WERI-Rb-1 (cell line): ENCODE results near the gene BCAS3.

ENCODE experiments used
- DNase-seq: peaks from one replicate; pipeline ENCODE4 v3.0.0-alpha.2; 2020
- H3K27ac ChIP-seq: fragments of 250-450 bp; sonication (Bioruptor Pico); 2 replicates; pipeline ENCODE4 v1.5.1; 2020; ENCODE audit warnings: mild to moderate bottlenecking, moderate library complexity
- H3K27me3 ChIP-seq: fragments of 250-450 bp; sonication (Bioruptor Pico); 2 replicates; pipeline ENCODE4 v1.5.1; 2021; ENCODE audit warnings: mild to moderate bottlenecking, low read depth, moderate library complexity; ENCODE audit not compliant: insufficient read depth, severe bottlenecking
- H3K36me3 ChIP-seq: fragments of 250-450 bp; sonication (Bioruptor Pico); 2 replicates; pipeline ENCODE4 v1.5.1; 2020; ENCODE audit warnings: mild to moderate bottlenecking, moderate library complexity
- H3K4me3 ChIP-seq: 2 replicates; pipeline ENCODE4 v1.5.1; 2011; ENCODE audit warnings: low read depth, mild to moderate bottlenecking, control low read depth, low read length
- H3K9me3 ChIP-seq: fragments of 250-450 bp; sonication (Bioruptor Pico); 2 replicates; pipeline ENCODE4 v1.5.1; 2021; ENCODE audit warnings: mild to moderate bottlenecking, moderate library complexity; ENCODE audit not compliant: severe bottlenecking
- CTCF ChIP-seq: IDR thresholded peaks from 2 replicates; pipeline ENCODE4 v1.5.1; 2011; ENCODE audit warnings: low read depth, mild to moderate bottlenecking, control low read depth, inconsistent platforms, low read length

The BCAS3 gene

GRCh38 chr17:60720763-60721531 lies 43.3 kb downstream of the BCAS3 start:
- Histone ChIP-seq H3K36me3 (no peaks in the 10 kb centered on the region), H3K9me3 (no peaks in the 10 kb centered on the region), H3K27me3 (no peaks in the 10 kb centered on the region), H3K4me3 (no peak overlapping the region), H3K27ac (no peak overlapping the region)
- peak; percentile 41 for DNase-seq
- TF ChIP-seq CTCF, result peak; percentile 84

DNA sequence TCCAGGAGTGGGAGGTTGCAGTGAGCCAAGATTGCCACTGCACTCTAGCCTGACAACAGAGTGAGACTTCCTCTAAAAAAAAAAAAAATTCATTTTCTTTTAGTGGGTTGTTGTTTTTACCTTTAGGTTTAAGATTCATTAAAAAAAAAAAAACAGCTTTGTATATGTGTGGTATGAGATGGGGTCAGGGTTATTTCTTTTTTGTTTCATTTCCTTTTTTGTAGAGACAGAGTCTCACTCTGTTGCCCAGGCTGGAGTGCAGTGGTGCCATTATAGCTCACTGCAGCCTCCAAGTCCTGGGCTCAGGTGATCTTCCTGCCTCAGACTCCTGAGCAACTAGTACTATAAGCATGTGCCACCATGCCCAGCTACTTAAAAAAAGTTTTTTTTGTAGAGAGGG lies 47.0 kb downstream of the BCAS3 start:
- H3K27me3 ChIP-seq, result no peaks in the 10 kb centered on the region
- no peak for DNase-seq
- H3K9me3 ChIP-seq, result no peaks in the 10 kb centered on the region
- TF ChIP-seq CTCF, result no peak
- no peak overlapping the region for H3K4me3 ChIP-seq
- no peak overlapping the region for H3K27ac ChIP-seq
- no peaks in the 10 kb centered on the region for H3K36me3 ChIP-seq

GRCh38 chr17:60729854-60730253 lies 52.2 kb downstream of the BCAS3 start:
- Histone ChIP-seq H3K27me3 (no peaks in the 10 kb centered on the region), H3K9me3 (no peaks in the 10 kb centered on the region), H3K4me3 (no peak overlapping the region), H3K27ac (no peak overlapping the region), H3K36me3 (no peaks in the 10 kb centered on the region)
- TF ChIP-seq CTCF, result no peak
- DNase-seq, result no peak

- no peak overlapping the region for H3K4me3 ChIP-seq
- H3K36me3 ChIP-seq, result no peaks in the 10 kb centered on the region
- no peak for DNase-seq
- H3K27me3 ChIP-seq, result no peaks in the 10 kb centered on the region
- H3K9me3 ChIP-seq, result no peaks in the 10 kb centered on the region
- no peak overlapping the region for H3K27ac ChIP-seq
- no peak for TF ChIP-seq CTCF
These were observed 52.6 kb downstream of the BCAS3 start for GRCh38 chr17:60730273-60730672.

GRCh38 chr17:60738287-60738686 lies 60.6 kb downstream of the BCAS3 start:
- H3K27me3 ChIP-seq, result no peaks in the 10 kb centered on the region
- no peak for TF ChIP-seq CTCF
- no peaks in the 10 kb centered on the region for H3K36me3 ChIP-seq
- DNase-seq, result no peak
- H3K9me3 ChIP-seq, result no peaks in the 10 kb centered on the region
- H3K27ac ChIP-seq, result no peak overlapping the region
- H3K4me3 ChIP-seq, result no peak overlapping the region

DNA sequence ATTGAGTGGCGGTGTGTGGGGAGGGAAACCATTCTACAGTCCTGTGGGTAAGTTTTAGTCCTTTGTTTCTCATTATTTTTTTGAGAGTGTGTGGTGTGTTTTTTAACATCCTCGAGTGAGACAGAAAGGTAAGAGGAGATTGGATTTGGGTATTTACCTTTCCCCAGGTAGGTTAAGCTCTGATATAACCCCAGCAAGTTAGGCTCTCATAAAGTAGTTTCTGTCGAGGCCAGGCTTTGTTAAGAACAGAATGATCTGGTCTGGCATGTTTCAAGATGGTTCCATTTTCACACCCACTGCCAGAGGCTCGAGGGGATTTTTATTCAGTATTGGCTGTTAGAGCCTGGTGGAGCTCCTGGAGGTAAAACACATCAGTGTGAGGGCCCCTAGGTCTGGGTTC lies 62.9 kb downstream of the BCAS3 start:
- H3K36me3 ChIP-seq, result no peaks in the 10 kb centered on the region
- no peak for TF ChIP-seq CTCF
- no peaks in the 10 kb centered on the region for H3K27me3 ChIP-seq
- no peak overlapping the region for H3K27ac ChIP-seq
- no peak overlapping the region for H3K4me3 ChIP-seq
- no peak for DNase-seq
- H3K9me3 ChIP-seq, result no peaks in the 10 kb centered on the region
